NCI-H1048 (cell line): ENCODE data around the gene TSPAN5.

Source experiments
- DNase-seq: peaks from one replicate; lab custom pipeline; 2025; lab: John Stamatoyannopoulos, UW

Gene TSPAN5

DNA sequence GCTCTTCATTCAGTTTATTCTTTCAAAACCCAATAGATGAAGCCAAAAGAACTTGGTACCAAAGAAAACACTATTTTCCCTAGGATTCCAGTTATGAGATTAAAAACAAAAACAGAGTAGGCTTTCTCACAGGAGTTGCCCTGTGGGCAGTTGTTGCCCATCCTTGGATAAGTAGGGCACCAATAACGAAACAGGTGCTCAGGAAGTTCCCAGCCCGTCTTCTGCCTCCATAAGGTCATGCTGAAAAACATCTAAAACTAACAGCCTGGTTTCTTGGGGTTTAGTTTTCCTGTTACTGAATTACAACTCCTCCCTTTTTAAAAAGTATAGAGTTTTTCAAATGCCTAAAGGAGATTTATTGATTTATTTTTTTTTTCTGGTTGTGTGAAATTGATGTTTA lies 14.7 kb downstream of the TSPAN5 start:
- DNase-seq = no peak

DNA sequence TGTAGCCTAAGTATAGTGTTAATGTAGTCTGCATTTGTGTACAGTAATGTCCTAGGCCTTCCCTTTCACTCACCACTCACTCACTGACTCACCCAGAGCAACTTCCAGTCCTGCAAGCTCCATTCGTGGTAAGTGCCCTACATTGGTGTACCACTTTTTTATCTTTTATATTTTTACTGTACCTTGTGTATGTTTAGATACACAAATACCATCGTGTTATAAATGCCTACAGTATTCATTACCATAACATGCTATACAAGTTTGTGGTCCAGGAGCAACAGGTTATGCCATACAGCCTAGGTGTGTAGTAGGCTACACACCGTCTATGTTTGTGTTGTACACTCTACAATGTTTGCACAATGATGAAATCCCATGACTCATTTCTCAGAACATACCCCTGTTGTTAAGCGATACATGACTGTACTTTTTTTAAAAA lies 15.4 kb downstream of the TSPAN5 start:
- DNase-seq = no peak

DNA sequence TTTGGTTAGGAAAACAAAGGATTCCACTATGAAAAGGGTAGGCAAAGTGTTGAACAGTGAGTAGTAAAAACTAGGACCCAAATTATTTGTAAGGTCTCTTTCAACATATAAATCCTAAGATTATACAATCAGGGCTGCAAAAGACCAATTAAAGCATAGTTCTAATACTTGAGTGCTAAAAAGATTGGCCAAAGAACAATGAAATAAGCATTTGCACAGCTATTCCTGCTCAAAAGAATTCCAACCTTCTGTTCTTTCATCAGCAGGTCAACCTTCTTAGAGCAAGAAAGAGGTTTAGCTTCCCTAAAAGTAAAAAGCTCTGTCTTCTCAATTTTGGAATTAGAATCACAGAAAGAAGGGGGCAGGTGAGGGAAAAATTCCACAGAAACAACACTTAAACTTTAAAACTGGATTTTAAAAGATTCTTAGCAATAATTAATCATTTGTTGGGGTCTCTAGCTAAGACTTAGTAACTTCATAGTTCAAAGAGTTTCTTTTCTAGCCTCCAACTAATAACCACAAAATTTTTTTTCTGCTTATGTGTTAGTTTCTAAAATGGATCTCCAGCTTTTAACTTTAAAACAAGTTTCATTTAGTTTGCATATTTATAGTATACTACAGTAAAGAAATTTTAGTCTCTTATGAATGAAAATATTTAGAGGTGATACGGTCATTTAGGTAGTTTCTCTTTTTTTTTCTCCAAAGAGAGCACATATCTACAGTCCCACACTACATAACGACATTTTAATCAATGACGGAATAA lies 16.3 kb downstream of the TSPAN5 start:
- no peak for DNase-seq

DNA sequence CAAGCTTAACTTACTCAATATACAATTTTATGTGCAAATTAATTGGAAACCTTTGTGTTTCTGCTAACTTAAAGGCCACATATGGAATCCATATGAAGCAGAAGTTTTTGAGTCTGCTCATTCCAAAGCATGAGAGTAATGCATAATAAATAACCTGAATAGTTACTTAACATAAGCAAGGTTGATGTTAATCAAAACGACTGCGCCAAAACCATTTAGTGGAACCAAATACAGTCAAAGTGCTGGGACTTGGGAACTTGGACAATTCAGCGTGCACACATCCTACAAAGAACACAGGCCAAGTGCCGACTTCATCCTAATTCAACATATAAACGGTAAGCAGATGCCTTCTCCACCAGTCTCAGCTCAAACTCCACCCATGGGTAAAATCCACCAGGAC lies 17.0 kb downstream of the TSPAN5 start:
- no peak for DNase-seq

DNA sequence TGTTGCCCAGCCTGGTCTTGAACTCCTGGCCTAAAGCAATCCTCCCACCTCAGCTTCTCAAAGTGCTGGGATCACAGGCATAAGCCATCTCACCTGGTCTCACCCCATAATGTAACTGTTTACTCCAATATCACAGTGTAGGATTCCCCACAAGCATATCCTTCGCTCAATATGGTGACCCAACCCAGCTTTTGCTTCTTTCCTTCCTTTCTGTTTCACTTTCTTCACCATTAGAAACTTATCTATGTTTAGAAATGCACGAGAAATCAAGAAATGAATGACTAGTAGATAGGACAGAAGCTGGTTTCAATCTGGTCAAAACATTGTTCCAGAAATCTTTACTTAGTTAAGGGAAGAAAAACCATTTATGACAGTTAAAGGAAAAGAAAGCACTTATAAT lies 18.9 kb downstream of the TSPAN5 start:
- no peak for DNase-seq

DNA sequence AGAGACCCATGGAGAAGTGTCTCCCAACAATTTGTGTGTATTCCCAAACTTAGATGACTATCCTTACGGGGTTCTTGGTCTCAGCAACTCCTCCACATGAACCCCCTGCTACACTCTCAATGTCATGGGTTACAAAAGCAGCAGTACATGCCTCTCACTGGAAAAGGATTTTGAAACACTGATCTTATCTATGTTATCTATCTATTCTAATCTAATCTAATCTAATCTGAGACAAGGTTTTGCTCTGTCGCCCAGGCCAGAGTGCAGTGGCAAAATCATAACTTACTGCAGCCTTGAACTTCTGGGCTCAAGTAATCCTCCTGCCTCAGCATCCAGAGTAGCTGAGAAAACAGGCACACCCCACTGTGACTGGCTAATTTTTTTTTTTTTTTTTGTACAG lies 19.3 kb downstream of the TSPAN5 start:
- no peak for DNase-seq

DNA sequence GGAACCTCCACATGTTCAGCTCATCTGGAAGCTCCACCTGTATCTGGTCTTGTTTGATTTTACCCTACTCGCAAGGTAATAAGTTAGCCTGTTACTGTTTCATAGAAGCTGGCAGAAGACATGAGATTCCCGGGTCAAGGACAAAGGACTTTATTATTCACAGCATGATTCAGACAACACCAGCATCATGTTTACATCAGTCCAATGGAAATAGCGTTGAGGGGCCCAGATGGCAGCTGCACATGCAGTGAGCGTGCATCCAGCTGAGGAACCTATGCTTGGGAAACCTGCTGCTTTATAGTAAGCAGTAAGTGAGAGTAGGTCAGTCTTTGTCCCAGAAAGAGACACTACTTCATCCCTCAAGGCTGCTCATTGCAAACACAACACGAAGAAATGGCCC lies 19.8 kb downstream of the TSPAN5 start:
- no peak for DNase-seq

DNA sequence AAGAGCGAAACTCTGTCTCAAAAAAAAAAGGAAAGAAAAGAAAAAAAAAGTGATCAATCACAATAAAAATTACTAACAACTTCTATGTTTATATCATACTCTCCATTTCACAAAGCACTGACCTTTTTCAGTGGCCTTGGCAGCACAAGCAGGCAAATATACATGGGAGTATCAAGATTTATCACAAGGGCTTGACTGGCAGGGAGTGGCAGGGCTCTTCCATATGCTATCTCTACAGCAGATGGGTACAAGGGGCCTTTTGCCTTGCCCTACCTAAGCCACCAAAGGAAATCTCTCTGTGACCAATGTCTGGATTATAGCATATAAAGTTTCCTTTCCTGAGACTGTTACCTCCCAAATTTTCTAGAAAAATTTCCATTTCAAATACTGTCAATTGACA lies 24.4 kb downstream of the TSPAN5 start:
- DNase-seq = no peak

DNA sequence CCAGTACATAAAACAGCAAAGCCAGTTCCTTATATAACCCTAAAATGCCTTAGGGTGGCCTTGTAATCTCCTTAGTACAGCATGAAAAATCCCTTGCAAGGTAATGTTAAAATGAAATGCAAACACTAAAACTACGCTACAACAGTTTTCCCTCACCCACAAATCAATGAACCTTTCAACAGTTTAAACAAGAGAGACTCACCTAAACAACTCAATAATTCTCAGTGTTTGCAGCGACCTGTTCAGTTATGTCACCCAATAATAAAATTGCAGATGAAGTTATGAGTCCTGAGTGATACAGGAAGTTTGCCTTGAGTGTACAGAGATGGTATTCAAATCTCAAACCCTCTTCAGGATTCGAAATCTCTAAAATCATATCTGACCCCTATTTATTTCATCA lies 25.3 kb downstream of the TSPAN5 start:
- no peak for DNase-seq

DNA sequence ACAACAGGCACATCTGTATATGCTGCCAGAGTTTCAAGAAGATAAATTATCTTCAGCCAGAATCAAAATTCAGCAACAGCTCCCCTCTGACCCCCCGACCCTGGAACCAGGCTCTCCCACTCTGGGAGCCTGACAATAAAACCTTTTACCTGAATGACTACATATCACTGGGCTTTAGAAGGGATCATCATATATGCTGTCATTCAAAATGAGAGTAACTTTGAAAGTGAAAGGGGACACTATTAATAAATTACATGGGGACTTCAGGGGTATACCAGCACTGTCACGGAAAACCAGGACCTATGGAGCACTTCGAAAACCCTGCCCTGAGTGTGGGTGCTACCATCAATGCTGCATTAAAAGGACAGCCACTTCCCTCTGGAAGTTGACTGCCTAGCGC lies 26.2 kb downstream of the TSPAN5 start:
- DNase-seq = no peak

DNA sequence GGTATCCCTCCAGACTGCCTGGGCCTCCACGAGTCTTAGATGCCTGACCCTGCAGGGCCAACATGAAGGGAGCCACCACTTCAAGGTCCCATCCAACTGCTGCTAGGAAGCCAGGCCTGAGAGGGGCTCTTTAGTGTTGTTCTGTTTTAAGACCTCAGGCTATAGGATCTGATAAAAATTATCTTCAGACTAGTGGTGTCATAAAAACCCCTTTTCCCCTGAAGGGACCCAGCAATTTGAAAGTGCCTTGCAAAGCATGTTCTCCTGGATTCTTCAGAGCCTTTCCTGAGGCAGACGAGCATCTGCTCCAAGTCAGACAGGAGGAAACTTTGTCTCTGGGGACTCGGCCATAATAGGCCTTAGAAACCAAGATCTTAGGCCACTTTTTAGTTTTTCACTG lies 26.9 kb downstream of the TSPAN5 start:
- DNase-seq = no peak

DNA sequence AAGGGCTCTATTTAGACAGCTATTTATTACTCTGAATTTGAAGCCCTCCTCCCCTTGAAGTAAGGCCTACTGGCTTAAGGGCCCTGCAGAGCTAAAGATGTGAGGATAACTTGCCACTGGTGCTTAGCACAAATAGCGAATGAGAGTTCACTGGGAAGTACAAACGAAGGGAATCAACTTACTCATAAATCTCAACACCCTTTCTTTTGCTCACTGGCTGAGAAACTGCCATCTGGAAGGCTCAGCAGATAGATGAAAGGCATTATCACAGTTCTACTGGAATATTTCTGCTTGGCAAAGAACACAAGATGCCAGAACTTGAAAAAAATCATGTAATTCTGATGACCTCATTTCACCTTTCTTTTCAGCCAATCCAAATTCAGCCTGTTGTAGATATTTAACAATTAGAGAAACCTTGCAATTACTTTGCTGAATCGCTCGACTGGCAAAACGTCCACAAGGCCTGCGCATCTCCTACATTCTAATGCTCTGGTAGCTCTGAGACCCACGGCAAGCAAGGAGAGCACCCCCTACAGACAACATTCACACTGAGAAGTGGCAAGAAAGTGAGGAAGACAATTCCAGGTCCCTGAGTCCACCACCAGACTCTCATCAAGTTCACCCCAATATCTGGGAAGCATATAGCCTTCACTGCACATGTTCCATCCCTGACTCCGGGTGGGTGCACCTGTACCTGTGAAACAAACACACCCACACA lies 27.5 kb downstream of the TSPAN5 start:
- DNase-seq = no peak

DNA sequence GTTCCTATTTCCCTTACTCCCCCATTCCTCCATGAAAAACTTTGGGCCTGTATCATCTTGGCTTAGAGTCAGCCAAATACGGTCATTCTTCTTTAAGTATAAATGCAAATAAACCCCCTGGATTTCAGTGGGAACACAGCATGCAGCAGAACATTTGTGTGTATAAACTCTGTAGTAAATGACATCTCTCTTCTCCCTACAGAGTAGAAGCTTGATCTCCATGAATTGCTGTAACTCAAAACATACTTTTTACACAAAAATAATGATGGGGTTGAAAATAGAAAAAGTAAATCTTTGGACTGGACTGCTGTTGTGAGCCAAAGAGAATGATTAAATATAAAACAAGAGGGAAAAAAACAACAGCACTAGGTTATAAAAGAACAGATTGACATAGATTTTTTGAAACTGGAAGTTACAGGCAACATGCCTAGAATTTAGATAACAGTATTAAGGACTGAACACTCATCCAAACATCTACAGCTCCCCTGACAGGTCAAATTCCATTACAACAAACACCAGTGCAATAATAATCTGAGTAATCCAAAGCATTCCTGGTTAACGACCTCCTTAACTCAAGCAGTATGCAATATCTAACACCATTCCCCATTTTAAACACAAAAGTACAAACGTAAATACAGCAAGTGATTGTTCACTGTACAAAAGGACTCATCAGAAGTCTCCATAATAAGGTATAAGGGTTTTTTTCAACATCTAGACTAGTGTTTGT lies 30.7 kb downstream of the TSPAN5 start:
- DNase-seq = no peak

DNA sequence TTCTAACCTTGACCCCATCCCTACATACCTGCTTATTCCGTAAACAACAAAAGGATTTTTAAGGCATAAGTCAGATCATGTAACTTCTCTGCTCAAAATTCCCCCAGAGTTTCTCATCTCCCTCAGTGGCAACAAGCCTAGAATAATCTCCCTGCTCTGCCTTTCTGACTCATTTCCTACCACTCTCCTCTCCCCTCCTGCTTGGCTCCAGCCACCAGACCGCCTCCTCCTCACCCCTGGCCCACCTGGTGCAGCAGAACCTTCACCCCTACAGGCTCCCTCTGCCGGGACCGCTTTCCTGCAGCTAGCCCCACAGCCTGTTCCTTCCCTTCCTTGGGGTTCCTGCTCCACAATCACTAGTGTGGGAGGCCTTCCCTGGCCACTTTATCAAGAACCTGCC lies 32.1 kb downstream of the TSPAN5 start:
- DNase-seq = no peak

DNA sequence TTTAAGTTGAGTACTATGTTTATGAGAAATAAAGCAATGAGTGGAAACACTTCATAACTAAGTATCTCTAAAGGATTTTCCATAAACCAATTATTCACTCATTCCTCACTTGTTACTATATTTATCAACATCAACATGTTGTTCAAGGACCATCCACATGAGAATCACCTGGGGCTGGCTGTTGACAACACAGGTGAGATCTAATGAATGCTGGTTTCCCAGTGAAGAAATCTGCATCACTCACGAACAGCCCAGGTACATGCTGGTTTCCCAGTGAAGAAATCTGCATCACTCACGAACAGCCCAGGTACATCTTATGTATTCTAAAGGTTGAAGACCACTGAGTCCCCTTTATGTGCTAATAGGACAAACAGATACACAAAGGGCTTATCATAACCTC lies 32.5 kb downstream of the TSPAN5 start:
- no peak for DNase-seq

DNA sequence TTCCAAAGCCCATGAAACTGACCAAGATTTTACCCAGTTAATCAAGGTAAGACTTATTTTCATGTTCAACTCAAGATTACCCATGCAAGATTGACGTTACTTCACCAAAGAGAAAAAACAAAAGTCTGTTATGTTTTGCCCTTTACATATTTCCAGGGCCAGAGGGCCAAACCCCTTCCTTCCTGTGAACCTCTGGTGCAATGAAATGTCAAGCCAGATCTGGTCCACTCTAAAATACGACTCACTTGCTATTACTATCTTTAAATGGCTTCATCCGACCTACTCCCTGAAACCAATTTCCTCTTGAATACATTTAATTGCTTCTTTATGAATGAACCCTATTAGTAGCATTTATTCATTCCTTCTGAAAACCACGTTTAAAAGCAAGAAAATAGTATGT lies 33.0 kb downstream of the TSPAN5 start:
- DNase-seq = no peak

DNA sequence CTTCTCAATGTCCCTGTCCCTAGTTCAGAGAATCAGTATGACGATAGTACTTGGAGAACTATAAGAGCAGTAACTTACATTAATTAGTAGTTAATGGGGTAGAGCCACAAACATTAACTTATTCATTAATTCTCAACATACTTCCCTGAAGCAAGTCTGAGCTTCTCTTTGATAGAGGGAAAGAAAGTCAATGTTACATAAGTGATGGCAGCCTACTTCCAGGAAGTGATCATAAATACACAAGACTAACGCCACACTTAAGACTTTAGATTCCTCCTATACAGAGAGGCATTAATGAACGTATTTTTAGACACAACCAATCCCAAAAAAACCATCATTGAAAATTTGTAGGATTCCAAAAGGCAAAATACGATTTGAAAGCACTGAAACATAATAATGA lies 33.8 kb downstream of the TSPAN5 start:
- DNase-seq = no peak

DNA sequence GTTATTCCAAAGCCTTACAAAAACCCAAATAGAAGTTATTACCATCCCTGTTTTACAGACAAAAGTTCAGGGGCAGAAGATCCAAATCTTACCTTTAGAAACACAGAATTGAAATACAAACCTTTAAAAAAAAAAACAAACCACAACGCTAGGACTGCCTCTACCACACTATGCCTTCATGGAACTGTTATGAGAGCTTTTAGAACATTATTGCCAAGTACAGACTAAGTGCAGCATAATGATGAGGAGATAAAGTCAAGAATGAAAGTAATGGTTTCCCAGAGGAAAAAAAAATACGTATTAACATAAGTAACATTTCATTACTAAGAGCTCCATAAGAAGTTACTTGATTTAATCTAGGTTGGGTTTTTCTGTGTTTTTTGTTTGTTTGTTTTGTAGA lies 34.3 kb downstream of the TSPAN5 start:
- DNase-seq = no peak

DNA sequence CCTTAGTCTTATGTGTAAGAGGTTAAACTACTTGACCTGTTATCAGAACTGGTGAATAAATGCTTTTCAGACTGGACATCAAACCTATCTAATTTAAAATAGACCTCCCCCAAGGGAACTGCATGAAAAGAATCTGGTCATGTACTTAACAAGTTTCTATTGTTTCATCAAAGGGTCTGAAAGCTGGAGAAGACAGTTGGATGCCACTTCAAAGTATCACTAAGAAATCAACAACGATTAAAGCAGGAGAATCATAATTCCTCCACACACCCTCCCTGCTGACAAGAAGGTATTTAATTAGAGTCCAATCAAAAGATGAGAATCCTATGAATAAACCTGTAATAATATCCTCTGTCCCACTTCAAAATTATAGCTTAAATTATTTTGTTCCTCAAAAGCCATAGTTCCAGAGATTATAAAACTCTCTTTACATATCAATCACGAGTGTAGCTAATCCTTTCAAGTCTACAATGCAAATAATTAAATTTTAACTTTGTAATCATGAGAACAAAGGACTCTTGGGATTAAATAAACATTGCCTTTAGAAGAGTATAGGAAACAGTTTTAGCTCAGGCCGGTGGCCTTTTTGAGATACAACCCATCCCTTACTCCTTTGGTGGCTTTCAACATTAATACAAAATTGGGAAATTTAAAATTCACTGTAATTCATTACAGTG lies 35.1 kb downstream of the TSPAN5 start:
- no peak for DNase-seq

DNA sequence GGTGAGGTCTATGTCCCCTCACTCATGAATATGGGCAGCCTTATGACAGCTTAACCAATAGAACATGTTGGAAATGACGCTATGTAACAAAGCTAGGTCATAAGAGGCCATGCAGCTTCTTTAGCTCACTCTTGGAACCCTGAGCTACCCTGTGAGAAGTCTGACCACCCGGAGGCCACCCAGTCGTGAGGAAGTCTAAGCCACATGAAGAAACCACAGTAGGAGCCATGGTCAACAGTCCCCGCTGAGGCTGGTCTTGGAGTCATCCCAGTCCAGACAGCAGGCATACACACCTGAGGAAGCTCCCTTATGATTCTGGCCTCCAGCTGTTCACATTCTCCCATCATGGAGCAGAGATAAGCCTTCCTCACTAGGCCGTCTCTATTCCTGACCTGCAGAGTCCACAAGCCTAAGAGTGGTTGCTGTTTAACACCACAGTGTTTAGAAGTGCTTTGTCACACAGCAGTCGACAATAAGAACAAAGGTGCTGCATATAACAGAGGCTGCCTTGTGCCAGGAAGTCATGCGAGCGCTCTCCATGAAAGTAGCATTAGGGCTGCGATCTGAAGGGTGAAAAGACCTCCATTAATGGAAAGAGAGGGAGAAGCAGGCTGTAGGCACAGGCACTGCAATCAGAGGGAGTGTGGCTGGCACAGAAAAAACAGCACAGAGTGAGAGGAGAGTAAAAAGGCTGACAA lies 38.2 kb downstream of the TSPAN5 start:
- no peak for DNase-seq

DNA sequence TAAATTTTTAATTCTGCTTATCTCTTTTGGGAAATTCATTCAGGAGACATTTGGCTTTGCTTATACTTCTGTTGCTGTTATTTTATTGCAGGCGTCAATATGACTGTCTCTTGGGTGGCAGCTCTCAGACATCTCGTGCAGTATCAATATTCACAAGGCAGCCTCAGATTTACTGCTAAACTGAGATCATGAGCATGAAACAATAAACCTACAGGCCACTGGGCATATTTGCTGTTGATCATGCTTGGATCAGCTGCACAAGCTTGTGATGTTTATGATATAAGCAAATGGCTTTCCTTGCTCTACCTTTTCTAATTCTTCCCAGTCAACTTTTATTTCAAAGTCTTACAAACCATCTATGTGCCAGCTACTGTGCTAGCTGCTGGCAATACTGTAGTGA lies 39.2 kb downstream of the TSPAN5 start:
- no peak for DNase-seq

DNA sequence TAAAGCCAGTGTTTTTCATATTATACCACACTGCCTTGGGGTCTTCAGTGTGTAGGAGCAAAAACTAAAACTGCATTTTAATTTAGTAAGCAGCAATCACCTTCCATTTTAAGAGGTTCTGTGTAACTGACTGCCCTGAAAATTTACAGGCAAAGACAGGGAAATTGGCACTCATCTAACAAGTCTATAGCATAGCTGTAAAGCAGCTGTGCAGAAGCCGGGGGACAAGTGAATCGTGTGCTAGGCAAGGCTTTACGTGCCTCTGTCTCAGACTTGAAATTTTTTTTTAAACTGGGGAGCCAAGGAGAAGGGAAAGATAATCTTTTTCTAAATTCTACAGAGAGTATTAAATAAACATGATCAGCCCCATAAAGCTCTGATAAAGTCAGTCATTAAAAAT lies 39.7 kb downstream of the TSPAN5 start:
- DNase-seq = no peak
